K562 (cell line): Measurements from ENCODE around the gene MALAT1. TPM values are rescaled to one million over a fixed set of nuclear protein-coding genes. Genes with fewer than 3 reads are reported as not detected.
A peak's percentile ranks its signal among the peaks of the same experiment; 100 is the strongest.

ENCODE experiments used
- ARHGAP35 ChIP-seq: fragments of 450-650 bp; IDR thresholded peaks from 2 replicates; pipeline ENCODE4 v1.6.1; 2018; ENCODE audit not compliant: partially characterized antibody
- ARID3B ChIP-seq: fragments of 250-450 bp; sonication (Bioruptor Pico); IDR thresholded peaks from 2 replicates; pipeline ENCODE4 v1.4.0; 2020; ENCODE audit warnings: borderline replicate concordance
- CREB5 ChIP-seq: fragments of 250-450 bp; sonication (Bioruptor Pico); IDR thresholded peaks from 2 replicates; pipeline ENCODE4 v1.5.0; 2020; ENCODE audit warnings: mild to moderate bottlenecking
- EP400 ChIP-seq: fragments of 450-650 bp; IDR thresholded peaks from 2 replicates; pipeline ENCODE4 v1.6.1; 2017; ENCODE audit warnings: antibody characterized with exemption, mild to moderate bottlenecking, moderate library complexity
- GMEB1 ChIP-seq: fragments of 250-450 bp; sonication (Bioruptor Pico); IDR thresholded peaks from 2 replicates; pipeline ENCODE4 v1.4.0; 2020; ENCODE audit warnings: mild to moderate bottlenecking
- HMG20B ChIP-seq: fragments of 250-450 bp; sonication (Bioruptor Pico); IDR thresholded peaks from 2 replicates; pipeline ENCODE4 v1.5.0; 2021; ENCODE audit warnings: mild to moderate bottlenecking
- PHF21A ChIP-seq: fragments of 450-650 bp; IDR thresholded peaks from 2 replicates; pipeline ENCODE4 v1.6.1; 2017; ENCODE audit warnings: low read depth, borderline replicate concordance
- POU5F1 ChIP-seq: fragments of 150-350 bp; IDR thresholded peaks from 2 replicates; pipeline ENCODE4 v1.6.1; 2014; ENCODE audit warnings: borderline replicate concordance, low read length, low read depth, mild to moderate bottlenecking; ENCODE audit not compliant: partially characterized antibody
- RBM22 ChIP-seq: fragments of 200-400 bp; formaldehyde crosslinking; IDR thresholded peaks from 2 replicates; pipeline ENCODE4 v1.6.1; 2018; ENCODE audit warnings: low read length, low read depth; ENCODE audit not compliant: poor library complexity, severe bottlenecking
- SIN3B ChIP-seq: fragments of 450-650 bp; IDR thresholded peaks from 2 replicates; pipeline ENCODE4 v1.6.1; 2017; ENCODE audit warnings: low read depth, mild to moderate bottlenecking, moderate library complexity
- SMC3 ChIP-seq: conservative IDR thresholded peaks from 2 replicates; pipeline ENCODE4 v1.6.1; 2011; ENCODE audit warnings: low read depth, low read length, improper control_type of control experiment; ENCODE audit not compliant: insufficient read depth
- STAT5B ChIP-seq: fragments of 250-450 bp; sonication (Bioruptor Pico); IDR thresholded peaks from 2 replicates; pipeline ENCODE4 v1.8.0; 2021; ENCODE audit warnings: mild to moderate bottlenecking, inconsistent platforms
- ZBTB49 ChIP-seq: sonication (generic); formaldehyde crosslinking; IDR thresholded peaks from 2 replicates; pipeline ENCODE4 v1.8.0; 2022; ENCODE audit warnings: missing genetic modification reagents, mild to moderate bottlenecking, borderline replicate concordance
- ZHX1 ChIP-seq: fragments of 150-350 bp; conservative IDR thresholded peaks from 2 replicates; pipeline ENCODE4 v1.6.1; 2014; ENCODE audit warnings: low read length
- ZNF23 ChIP-seq: fragments of 250-450 bp; sonication (Bioruptor Pico); IDR thresholded peaks from 2 replicates; pipeline ENCODE4 v1.4.0; 2020; ENCODE audit warnings: mild to moderate bottlenecking
- ZNF644 ChIP-seq: fragments of 200-800 bp; sonication (Bioruptor generic); IDR thresholded peaks from 2 replicates; pipeline ENCODE4 v1.6.1; 2016; ENCODE audit warnings: low read depth, missing genetic modification characterization, missing compliant biosample characterization
- ZNF699 ChIP-seq: fragments of 250-450 bp; sonication (Bioruptor Pico); IDR thresholded peaks from 2 replicates; pipeline ENCODE4 v1.8.0; 2021; ENCODE audit warnings: mild to moderate bottlenecking, moderate library complexity; ENCODE audit not compliant: insufficient replicate concordance
- polyA plus RNA-seq, 8 experiments: library from polyadenylated mRNA; depleted of rRNA in 4 of 8; stranded (reverse) in 5 of 8; unstranded in 3 of 8; fragments of >200 nt; fragmentation: Nextera tagmentation in 2 of 8; fragmentation: Illumina TruSeq in 1 of 8; extraction: Ambion mirVana in 2 of 8; extraction: Trizol in 1 of 8; gene quantifications; 2 replicates each; pipeline versions ENCODE4 v1.2.1 to v1.2.3, GENCODE V29; 2011 to 2014; ENCODE audit warnings: inconsistent platforms in 1 of 8, missing spikeins in 1 of 8
- total RNA-seq, 7 experiments: library from RNA; depleted of rRNA in 6 of 7; stranded (reverse); fragments of >200 nt in 6 of 7; fragmentation: Illumina TruSeq in 2 of 7; extraction: Trizol in 2 of 7; gene quantifications; 2 replicates each; pipeline versions ENCODE4 v1.2.1 to v1.2.3, GENCODE V29; 2011 to 2021; ENCODE audit warnings: low replicate concordance in 1 of 7

The MALAT1 gene
- total and polyA plus RNA-seq, 9 of the 15 experiments (the other 6 are each of a cell fraction or from before 2014, with no cell fraction given): 363 to 8,715 (median 2,351) TPM

- TF ChIP-seq EP400 (peak; percentile 84), ZNF699 (CRISPR knock-in tag) (no peak), PHF21A (no peak), ZNF644 (no peak), CREB5 (CRISPR knock-in tag) (no peak), HMG20B (no peak), SMC3 (no peak), ZNF23 (CRISPR knock-in tag) (no peak), SIN3B (peak; percentile 50; the same call in 1 of the 2 replicates), POU5F1 (no peak), ZBTB49 (no peak), ZHX1 (no peak), GMEB1 (CRISPR knock-in tag) (0 out of 2 replicates have a peak, but pooled peaks have one; percentile 28), ARHGAP35 (no peak), ARID3B (CRISPR knock-in tag) (no peak), RBM22 (no peak), STAT5B (CRISPR knock-in tag) (no peak)
These were observed 26.1 kb downstream of the MALAT1 start, which contains the start of gene SCYL1 (continued) for GRCh38 chr11:65524741-65525545.
